HG03196 (cell line): ENCODE measurements around the gene SEMA6D.

Source experiments
- ATAC-seq: cut with Tn5 transposase; IDR thresholded peaks from one replicate; pipeline ENCODE4 v1.9.1; 2021; ENCODE audit not compliant: unreplicated experiment

The SEMA6D gene, protein sequence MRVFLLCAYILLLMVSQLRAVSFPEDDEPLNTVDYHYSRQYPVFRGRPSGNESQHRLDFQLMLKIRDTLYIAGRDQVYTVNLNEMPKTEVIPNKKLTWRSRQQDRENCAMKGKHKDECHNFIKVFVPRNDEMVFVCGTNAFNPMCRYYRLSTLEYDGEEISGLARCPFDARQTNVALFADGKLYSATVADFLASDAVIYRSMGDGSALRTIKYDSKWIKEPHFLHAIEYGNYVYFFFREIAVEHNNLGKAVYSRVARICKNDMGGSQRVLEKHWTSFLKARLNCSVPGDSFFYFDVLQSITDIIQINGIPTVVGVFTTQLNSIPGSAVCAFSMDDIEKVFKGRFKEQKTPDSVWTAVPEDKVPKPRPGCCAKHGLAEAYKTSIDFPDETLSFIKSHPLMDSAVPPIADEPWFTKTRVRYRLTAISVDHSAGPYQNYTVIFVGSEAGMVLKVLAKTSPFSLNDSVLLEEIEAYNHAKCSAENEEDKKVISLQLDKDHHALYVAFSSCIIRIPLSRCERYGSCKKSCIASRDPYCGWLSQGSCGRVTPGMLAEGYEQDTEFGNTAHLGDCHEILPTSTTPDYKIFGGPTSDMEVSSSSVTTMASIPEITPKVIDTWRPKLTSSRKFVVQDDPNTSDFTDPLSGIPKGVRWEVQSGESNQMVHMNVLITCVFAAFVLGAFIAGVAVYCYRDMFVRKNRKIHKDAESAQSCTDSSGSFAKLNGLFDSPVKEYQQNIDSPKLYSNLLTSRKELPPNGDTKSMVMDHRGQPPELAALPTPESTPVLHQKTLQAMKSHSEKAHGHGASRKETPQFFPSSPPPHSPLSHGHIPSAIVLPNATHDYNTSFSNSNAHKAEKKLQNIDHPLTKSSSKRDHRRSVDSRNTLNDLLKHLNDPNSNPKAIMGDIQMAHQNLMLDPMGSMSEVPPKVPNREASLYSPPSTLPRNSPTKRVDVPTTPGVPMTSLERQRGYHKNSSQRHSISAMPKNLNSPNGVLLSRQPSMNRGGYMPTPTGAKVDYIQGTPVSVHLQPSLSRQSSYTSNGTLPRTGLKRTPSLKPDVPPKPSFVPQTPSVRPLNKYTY

DNA sequence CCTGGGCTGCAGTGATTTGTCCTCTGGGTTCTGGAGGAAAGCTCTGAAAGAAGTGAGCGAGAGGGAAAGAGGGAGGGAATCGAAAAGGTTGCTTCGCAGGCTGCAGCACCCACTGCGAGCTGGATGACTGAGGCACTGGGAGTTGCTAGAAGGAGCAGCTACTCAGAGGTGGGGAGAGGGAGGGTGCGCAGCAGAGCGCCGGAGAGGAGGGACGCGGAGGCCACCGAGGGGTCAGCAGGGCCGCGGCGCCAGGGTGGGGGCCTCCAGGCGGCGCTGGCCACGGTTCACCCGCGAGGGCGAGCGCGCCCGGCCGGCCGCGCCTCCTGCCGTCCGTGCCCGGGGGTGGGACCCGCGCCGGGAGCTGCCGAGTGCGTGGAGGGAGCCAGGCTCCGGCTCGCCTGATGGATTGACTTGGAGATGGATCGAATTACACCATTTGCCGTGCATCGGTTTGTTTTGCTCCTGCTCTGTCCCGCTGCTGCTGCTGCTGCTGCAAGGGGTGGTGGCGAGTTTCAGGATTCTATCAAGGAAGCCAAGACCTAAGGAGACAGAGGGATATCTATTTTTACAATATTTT, at the start of gene SEMA6D:
Gene SEMA6D (plus strand): TSS at position 470 of the 577 bp plus-strand sequence. CDS start 42,294 bp downstream, outside the sequence.
- no peak for ATAC-seq

DNA sequence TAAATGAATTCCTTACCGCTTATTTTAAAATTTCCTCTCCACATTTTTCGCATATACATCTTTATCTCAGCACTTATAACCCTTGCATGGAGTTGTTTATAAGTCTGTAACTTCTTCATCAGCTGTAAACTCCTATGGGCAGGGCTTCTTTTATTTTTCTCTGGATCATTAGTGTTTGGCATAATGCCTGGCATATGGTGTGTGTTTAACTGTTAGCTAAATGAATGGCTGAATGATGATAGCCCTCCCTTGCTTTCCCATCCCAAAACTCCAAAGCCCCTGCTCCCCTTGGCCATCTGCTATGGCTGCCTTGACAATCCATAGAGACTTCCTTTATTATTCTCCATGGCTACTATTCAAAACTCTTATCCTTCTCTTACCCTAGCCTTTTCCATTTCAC, 48.1 kb upstream of the SEMA6D start:
- no peak for ATAC-seq

DNA sequence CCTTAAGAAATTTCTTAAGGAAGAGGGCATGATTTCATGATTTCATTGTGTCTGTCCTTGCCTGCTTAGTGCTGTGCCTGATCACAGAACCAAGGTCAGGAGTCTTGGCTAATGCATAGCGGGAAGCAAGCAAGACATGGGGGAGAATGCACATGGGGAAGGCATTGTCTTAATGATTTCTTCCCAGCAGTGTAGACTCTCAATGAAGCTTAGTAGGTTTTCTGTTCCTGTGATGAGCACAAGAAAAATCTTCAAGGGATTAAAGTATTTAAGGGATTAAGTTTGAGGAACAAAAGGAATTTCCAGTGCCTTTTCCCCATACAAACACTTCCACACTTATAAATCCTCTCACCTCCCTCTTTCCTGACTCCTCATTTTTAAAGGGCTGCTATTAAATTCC, 46.9 kb upstream of the SEMA6D start:
- ATAC-seq, result no peak

DNA sequence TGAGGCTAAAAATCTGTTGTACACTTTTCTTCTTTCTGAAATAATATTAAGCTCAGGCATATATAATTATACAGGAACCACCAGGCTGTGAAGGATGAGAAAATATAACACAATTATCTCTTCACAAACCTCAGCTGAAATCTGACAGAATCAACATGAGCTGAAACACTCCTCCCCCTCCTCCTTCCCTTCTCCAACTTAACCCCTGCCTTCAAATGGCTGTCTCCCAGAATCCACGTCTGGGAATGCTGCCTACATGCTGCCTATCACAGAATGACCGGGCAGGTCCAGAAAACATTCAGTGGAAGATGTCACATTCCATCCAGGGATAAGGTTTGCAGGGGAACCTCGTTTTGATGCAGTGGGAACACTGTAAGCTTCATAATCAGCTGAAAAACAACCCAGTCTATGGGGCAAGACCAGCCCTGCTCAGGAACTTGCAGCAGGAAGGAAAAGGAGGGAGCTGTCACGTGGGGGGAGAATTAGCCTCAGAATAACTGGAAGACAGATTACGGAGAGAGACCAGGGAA, 44.0 kb upstream of the SEMA6D start:
- no peak for ATAC-seq

DNA sequence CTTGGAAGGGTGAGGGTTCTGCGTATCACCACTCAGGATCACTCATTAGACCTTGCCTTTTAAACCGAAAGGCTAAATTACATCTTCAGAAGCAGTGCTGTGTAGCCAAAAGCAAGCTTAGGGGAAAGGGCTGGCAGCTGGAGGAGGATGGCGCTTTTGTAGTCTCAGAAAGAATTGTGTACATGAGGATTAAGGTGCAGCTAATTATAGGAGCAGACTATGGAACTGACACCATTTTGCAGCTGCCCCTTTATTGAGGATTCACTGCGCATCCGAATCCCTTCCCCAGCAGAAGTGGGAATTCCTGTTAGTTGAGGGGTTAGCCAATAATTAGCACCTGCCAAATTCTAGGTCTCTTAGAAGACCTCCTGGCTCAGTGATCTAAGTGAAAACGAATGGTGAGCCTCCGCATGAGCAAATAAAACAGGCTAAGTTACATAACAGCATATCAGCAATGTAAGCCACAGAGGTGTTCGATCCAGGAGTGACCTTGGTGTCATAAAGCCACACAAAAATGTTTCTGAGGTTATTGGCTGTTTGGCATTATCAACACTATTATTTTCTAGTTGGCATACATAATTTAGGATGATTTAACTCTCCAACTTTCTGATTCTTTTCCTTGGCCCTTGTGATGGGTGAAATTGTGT, 42.6 kb upstream of the SEMA6D start:
- ATAC-seq, result no peak

DNA sequence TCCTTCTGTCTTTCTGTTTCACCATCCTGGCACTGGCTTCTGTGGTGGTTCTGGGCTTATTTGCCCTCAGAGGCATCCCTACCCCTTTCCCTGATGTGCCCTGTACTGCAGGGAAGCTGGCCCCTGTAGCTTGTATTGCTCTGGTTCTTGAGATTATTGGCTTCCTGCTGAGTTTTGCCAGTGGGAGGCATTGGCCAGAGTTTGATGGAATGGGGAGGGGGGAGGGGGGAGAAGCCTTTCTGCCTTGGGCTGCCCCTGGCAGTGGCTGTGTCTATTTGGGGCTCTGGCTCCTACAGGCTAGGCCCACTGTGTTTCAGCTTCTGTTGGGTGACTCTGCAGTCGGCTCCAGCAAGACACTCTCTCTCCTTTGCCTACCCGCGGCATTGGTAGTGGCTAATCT, 41.6 kb upstream of the SEMA6D start:
- no peak for ATAC-seq

DNA sequence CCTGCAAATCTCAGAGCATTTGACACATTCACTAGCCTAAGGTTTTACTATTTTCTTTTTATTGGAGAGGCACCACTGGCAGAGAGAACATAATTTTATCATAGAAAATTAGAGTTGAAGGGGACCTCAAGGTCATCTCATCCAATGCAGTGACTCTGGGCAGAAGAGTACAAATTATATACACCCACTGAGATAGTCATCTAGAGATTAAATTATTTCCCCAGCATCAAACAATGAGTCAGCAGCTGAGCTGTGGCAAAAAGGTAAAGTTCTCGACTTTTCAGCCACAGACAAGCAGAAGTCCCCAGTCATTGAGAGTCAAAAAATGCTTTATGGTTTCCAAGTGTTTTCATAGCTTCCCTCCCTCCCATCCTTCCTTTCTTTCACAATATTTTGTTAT, 39.3 kb upstream of the SEMA6D start:
- no peak for ATAC-seq

DNA sequence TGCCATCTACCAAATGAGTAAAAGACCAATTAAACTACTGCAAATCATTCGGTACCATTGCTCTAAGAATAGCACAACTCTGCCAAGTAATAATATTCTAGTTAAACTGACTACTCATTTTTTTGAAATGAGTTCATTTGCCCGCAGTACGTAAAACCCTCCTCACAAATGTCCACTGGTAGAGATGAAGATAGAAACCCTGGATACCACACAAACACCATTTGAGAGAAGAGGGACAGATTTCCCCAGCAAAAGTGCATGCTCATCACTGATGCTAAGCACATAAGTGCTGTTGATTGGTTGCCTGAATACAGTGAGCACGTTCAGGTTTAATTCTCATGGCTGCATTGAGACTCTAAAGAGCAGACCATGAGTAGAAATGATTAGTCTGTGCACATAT, 34.6 kb upstream of the SEMA6D start:
- ATAC-seq, result no peak

DNA sequence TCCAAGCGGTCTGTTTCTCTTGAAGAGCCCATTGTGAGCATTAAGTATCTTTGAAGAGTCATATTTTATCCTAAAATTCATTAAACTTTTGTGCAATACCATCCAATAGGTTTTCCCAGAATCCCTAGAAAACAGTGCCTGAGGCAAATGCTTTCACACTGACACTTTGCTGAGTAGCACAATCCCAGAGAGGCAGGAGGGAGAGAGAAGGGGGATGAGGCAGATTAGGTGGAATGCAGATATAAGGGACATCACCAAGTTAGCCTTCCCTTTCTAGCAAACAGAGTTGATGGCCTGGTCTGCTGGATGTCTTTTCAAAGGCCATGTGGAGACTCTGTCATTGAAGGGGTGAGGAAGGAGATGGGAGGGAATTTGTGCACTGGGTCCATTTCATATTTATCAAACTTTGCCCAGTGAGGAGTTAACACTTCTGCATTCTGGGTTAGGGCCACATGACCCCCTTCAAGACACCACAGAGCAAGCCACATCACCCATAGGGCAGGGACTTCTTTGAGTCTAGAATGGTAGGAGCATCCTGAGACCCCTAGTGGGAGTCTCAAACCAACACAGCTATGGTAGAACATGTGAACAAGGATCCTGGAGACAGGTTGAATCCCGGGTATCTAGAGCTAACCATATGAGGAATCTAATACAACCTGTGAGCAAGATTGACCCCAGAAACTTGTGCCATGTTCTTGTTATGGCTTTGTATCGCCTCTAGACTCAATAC, 32.0 kb upstream of the SEMA6D start:
- no peak for ATAC-seq

DNA sequence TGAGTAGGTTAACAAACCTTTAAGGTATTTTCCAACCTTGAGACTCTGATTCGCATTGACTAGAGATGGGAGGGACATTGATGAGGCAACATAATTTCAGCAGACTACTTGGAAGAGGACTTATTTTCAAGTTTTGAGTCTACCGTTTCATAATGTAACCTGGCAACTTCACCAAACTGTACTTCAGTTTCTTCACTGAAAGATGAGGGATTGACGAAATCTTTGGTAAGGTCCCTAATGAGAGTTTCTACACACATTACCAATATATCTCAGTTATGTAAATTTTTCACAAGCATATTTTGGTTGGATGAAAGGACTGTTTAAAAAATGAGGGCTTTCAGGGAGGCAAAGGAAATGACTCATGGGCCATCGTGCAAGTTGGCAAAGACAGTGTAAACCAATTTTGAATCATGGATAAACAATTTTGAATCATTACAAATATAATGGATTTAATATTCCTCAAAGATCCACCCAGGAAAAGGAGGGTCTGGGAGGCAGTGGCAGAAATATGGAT, 28.7 kb upstream of the SEMA6D start:
- ATAC-seq, result no peak

DNA sequence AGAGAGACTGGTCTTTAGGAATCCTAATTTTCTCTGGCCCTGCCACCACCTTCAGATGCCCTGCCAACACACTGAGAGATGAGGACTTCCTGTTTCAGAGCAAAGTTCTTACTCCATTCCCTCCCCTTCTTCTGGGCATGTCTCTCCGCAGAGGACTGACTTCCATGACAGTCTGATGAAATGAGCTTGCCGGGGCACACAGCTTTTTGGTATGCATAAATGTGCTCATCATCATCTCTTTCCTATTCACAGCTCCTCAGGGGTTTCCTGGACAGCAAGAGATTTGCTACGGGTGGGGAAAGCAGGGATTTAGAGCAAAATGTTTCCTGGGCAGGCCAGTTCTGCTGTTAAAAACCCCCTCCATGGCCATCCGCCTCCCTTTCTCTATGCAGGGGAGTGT, 27.6 kb upstream of the SEMA6D start:
- no peak for ATAC-seq

DNA sequence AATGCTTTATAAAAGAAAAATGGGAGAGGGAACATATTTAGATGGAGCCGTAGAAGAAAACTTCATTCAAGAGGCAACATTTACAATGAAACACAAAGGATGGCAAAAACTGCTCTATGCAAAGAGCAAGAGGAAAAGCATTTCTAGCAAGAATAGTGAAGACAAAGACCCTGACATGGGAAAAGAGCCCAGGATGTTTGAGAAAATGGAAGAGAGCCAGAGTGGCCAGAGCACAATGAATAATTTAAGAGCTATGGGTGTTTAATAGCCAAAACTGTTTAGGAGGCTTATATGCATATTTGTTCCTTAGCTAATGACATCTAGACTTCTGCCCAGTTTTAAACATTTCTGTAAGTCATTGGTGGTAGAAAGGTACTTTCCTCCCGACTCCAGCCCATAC, 25.4 kb upstream of the SEMA6D start:
- ATAC-seq, result no peak

DNA sequence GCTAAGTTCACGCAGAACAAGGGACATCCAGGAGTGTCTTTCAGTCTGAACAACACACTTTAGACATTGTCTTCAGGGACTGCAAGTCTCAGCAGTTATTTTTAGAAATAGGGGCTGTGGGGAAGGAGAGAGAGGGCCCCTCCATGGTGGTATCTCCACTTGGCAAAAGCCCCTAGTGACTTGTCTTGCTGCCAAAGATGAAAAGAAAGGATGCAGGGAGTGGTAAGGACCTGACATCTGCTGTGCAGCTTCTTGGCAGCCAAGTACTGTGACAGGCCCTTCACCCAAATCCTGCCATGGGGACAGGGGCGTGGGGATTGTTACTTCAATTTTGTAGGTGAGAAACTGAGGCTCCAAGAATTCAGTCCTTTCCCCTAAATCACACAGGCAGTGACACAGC, 21.0 kb upstream of the SEMA6D start:
- no peak for ATAC-seq

DNA sequence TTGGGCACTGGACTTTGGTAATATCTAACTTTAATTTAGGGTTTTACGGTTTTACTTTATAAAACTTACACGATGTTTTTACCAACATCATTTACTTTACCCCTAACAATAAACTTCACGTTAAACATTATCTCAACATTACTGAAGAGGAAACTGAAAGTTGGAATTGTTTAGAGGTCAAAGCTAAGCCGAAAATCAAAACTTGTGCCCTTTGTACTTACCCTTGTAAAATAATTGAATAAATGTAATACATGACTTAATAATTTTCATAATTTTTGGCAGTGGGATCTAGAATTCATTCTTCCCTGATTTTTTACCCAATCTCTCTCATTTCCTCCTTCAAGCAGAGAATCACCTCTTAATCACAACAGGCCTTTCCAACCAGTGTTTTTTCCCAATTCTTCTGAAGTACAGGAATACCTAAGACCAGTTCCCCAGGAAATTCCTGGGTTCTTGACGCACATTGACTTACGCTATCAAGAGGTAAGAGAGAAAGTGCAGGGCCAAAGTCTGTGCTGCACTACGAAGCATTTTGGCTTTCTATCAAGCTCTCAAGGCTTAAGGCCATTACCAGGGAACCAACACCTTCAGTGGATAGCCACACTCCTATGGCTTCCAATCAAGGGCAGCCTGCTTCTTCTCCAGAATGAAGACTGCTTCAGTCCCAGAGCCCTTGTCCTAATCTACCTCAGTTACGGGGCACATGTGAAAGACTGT, 11.9 kb upstream of the SEMA6D start:
- no peak for ATAC-seq

DNA sequence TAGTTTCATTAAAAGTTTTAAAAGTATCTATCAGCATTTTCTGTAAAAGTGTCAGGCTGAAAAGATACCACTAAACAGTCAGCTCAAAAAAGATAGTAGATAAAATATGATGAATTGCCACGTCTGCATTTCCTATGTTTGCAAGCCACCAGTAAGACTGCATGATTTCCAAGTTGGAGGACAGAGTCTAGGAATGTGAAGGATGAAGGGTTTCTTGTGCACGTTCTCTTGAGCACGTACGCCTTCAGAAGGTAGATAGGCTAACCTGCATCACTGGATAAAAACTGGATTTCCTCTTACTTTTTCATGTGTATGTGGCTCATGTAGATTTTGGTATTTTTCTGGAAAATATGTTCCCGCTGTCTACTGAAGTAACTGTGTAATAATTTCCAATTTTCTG, 9.9 kb upstream of the SEMA6D start:
- ATAC-seq, result no peak

DNA sequence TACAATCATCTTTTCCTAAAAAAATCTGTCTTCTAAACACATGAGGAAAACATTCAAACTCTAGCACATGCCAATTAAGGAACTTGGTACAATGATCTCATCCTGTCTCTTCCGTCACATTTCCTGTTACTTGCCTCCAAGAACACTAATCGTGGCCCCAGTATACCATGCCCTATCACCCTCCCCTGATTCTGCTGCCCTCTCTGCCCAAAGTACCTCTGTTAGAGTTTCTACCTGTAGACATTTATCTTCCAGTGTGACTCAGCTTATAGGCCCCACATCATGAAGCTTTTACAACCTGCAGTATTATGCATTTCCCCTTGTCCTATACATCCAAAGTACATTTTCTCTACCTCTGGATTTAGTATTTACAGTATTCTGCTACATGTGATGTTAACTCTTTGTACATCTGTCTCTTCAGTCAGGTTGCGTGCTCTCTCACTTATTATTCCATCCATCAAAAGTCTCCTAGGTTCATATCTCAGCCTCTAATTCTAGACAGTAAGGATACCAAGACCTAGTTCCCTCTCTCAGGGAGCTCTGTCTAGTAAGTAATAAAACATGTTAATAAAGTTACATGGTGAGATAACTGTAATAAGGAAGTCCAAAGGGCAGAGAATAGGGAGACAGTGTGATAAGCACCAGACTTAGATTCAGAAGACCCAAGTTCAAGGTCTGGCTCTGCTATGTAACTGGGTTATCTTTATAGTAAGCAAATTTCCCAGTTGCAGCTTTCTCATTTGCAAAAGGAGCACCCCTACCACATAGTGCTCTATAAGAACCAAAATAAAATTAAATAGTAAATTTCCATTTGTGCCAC, 8.9 kb upstream of the SEMA6D start:
- no peak for ATAC-seq

DNA sequence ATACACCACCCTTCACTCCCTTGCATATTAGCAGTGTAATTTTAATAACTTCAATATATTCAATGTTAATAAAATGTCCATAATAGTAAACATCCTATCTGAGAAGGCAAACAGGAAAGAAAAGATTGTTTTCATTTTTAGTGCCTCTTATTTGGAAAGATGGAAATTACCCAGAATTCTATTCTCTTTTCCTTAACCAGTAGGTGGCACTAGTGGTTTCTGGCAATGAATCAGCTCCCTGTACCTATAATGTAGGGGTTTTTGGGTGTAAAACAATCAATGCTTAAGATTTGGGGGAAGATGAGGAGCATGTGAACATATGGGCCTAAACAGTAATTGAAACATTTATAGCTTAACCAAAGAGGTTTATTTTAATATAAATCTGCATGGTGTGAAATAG, 5.7 kb upstream of the SEMA6D start:
- ATAC-seq, result no peak

DNA sequence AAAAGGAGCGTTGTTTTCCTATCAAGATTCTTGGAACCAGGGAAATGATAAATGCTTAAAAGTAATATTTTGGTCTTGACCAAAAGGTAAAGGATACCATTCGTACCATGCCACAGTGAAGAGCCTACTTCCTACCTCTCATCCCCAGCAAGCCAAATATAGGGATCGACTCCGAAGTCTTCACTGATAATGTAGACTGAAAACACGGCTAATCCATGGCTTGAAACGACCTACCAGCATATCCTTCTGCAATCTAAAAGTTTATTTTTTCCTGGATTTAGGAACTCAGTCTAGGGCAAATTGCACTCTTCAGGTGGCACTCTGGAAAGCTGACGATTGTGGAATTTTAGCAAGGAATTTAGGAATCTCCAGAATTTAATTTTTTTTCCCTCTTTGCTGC, 1.9 kb upstream of the SEMA6D start:
- no peak for ATAC-seq
